Placental epithelial cell (primary cell): ENCODE data around the gene TEX35. TPM values are rescaled to one million over a fixed set of nuclear protein-coding genes. Genes with fewer than 3 reads are reported as not detected.

Experiments used
- small RNA-seq: library from RNA; depleted of rRNA; stranded (forward); fragments of <200 nt; gene quantifications from one replicate; pipeline ENCODE3, GENCODE V24; 2012
- total RNA-seq: library from RNA; depleted of rRNA; stranded (reverse); fragments of >200 nt; gene quantifications from 2 replicates; pipeline ENCODE4 v1.2.3, GENCODE V29; 2012

TEX35 gene
- total RNA-seq = not detected in 2 replicates

GRCh38 chr1:178512566-178513277 lies at the start of gene TEX35:
Gene TEX35 (plus strand): TSS chr1:178513109. CDS start chr1:178513189, 80 bp downstream.

DNA sequence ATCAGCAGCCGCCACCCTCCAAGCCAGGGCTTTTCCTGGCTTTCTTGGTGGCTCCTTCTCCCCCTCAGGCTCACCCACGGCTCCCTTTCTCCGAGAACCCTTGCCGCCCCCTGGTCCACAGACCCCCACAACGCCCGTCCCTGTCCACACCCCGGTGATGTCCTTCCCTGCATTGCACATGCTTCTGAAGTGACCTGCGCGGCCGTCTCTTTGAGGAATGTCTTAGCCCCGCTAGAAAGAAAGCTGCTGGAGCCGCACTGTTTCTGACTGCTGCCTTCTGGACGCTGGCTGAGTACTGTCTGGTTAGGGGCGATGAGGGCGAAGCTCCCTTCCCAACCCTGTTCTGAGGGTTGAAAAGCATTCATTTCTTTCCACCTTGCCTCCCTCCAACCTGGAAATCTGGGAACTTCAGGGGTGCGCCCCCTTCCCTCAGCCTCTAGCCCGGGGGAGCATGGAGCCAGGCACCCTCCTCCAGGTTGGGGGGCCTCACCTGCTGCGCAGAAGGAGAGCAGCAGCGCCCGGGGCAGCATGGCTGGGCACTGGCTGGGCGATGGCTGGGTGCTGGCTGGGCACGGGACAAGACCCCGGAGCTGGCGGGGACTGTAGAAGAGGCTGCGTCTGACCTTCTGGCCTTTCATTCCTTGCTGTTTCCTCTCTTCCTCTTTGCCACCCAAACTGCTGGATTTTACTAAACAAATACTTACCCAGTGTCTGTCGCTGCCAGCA lies 16.3 kb upstream of the TEX35 start, which contains the start of gene CLEC20A:
Gene CLEC20A, minus strand, starts transcription at position 555 of the 726 bp plus-strand sequence. Its CDS starts 25 bp downstream, at position 530.

Small RNA genes lying within 50 kb of the gene (small RNA-seq; reads per million reads assigned to genes)
- not detected for gene RF00017
- gene RNA5SP69 = not detected

Other genes with a start within 250 kb of the TEX35 start
- 0.43 and 0.79 TPM in 2 replicates for gene CLEC20A, start 16.1 kb upstream of the TEX35 start, total RNA-seq
- 22.4 and 24.9 TPM in 2 replicates for gene RALGPS2, start 212.1 kb downstream of the TEX35 start, total RNA-seq